Measurements from ENCODE around the gene HOXD3. TPM values are rescaled to one million over a fixed set of nuclear protein-coding genes. Genes with fewer than 3 reads are reported as not detected.

Gene HOXD3
- total RNA-seq, 1 donor from 2014 or later: not detected

GRCh38 chr2:176166272-176166671 lies 9.2 kb downstream of the HOXD3 start:
- H3K27me3 Mint-ChIP-seq: peaks cover 96% of the 10 kb centered on the region
- peaks cover 2% of the 10 kb centered on the region for H3K4me1 Mint-ChIP-seq (ENCODE audit: low read depth)
- no peak for DNase-seq (ENCODE audit: low spot score, unreplicated experiment)
- no peaks in the 10 kb centered on the region for H3K36me3 Mint-ChIP-seq (ENCODE audit: insufficient read depth)
- H3K4me3 Mint-ChIP-seq (ENCODE audit: low read depth): no peak overlapping the region
- H3K27ac Mint-ChIP-seq: no peak overlapping the region
- H3K9me3 Mint-ChIP-seq (ENCODE audit: low read depth): no peaks in the 10 kb centered on the region
- TF ChIP-seq CTCF (IDR thresholded peaks at IDR 0.05; ENCODE audit: unreplicated experiment): no peak

- Mint-ChIP-seq H3K4me1 (ENCODE audit: low read depth) (peaks cover 4% of the 10 kb centered on the region), H3K4me3 (ENCODE audit: low read depth) (no peak overlapping the region), H3K27me3 (peaks cover 95% of the 10 kb centered on the region), H3K27ac (no peak overlapping the region), H3K9me3 (ENCODE audit: low read depth) (no peaks in the 10 kb centered on the region), H3K36me3 (ENCODE audit: insufficient read depth) (no peaks in the 10 kb centered on the region)
- no peak for TF ChIP-seq CTCF (IDR thresholded peaks at IDR 0.05; ENCODE audit: unreplicated experiment)
- DNase-seq (ENCODE audit: low spot score, unreplicated experiment): no peak
These were observed 10.3 kb downstream of the HOXD3 start for GRCh38 chr2:176167398-176167797.

DNA sequence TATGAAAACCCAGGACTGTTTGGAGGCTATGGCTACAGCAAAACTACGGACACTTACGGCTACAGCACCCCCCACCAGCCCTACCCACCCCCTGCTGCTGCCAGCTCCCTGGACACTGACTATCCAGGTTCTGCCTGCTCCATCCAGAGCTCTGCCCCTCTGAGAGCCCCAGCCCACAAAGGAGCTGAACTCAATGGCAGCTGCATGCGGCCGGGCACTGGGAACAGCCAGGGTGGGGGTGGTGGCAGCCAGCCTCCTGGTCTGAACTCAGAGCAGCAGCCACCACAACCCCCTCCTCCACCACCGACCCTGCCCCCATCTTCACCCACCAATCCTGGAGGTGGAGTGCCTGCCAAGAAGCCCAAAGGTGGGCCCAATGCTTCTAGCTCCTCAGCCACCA lies 12.1 kb downstream of the HOXD3 start:
- no peak for DNase-seq (ENCODE audit: low spot score, unreplicated experiment)
- Mint-ChIP-seq H3K27ac (no peak overlapping the region), H3K9me3 (ENCODE audit: low read depth) (no peaks in the 10 kb centered on the region), H3K4me1 (ENCODE audit: low read depth) (peaks cover 6% of the 10 kb centered on the region), H3K27me3 (peaks cover 96% of the 10 kb centered on the region), H3K36me3 (ENCODE audit: insufficient read depth) (no peaks in the 10 kb centered on the region), H3K4me3 (ENCODE audit: low read depth) (no peak overlapping the region)
- no peak for TF ChIP-seq CTCF (IDR thresholded peaks at IDR 0.05; ENCODE audit: unreplicated experiment)

- no peak for DNase-seq (ENCODE audit: low spot score, unreplicated experiment)
- no peaks in the 10 kb centered on the region for H3K36me3 Mint-ChIP-seq (ENCODE audit: insufficient read depth)
- no peak overlapping the region for H3K27ac Mint-ChIP-seq
- no peak for TF ChIP-seq CTCF (IDR thresholded peaks at IDR 0.05; ENCODE audit: unreplicated experiment)
- peaks cover 9% of the 10 kb centered on the region for H3K4me1 Mint-ChIP-seq (ENCODE audit: low read depth)
- peaks cover 96% of the 10 kb centered on the region for H3K27me3 Mint-ChIP-seq
- no peak overlapping the region for H3K4me3 Mint-ChIP-seq (ENCODE audit: low read depth)
- no peaks in the 10 kb centered on the region for H3K9me3 Mint-ChIP-seq (ENCODE audit: low read depth)
These were observed 12.6 kb downstream of the HOXD3 start for GRCh38 chr2:176169711-176170110.

DNA sequence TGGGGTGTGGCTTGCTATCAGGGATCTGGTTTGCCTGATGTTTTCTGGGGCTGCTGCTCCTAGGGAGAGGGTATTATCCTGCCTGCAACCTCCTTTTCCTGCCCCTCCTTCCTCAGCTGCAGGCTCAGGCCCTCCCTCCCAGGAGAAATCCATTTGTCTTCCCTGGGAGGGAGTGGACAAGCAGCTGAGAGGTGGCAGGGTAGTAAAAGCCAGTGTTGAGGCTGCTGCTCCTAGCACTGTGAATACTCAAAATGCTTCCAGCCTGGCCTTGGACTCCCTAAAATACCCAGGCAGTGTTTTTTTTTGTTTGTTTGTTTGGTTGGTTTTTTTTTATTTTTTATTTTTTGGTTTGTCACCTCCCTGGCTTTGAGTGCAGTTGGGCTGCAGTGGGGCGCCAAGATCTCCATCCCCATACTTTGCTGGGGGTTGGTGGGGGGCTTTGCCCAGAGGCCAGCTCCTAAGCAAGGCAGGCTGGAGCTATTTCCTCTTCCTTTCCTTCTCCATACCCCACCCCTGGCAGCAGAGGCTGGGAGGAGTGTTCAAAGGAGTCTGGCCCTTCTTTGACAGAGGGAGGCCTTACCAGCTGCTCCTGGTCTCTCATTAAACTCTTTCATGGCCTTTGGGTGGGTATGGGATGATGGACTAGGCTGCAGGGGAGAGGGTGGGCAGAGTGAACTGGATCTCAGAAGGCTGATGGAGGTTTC lies 13.6 kb downstream of the HOXD3 start:
- Mint-ChIP-seq H3K36me3 (ENCODE audit: insufficient read depth) (no peaks in the 10 kb centered on the region), H3K27ac (no peak overlapping the region), H3K4me3 (ENCODE audit: low read depth) (no peak overlapping the region), H3K4me1 (ENCODE audit: low read depth) (peaks cover 10% of the 10 kb centered on the region), H3K27me3 (peaks cover 96% of the 10 kb centered on the region), H3K9me3 (ENCODE audit: low read depth) (no peaks in the 10 kb centered on the region)
- no peak for DNase-seq (ENCODE audit: low spot score, unreplicated experiment)
- no peak for TF ChIP-seq CTCF (IDR thresholded peaks at IDR 0.05; ENCODE audit: unreplicated experiment)
